Neural cell (in vitro differentiated cells): Measurements from ENCODE around the gene CLNK. TPM values are rescaled to one million over a fixed set of nuclear protein-coding genes. Genes with fewer than 3 reads are reported as not detected.

Experiments
- H2AFZ ChIP-seq: fragments of 200-600, 300-800 bp; sonication (generic), shearing (Covaris generic); 2 replicates; pipeline ENCODE4 v1.6.0; 2014; ENCODE audit warnings: low read depth, mild to moderate bottlenecking, antibody characterized with exemption, low read length, moderate library complexity
- H3F3A ChIP-seq: fragments of 200-600 bp; shearing (Covaris generic); 2 replicates; pipeline ENCODE4 v1.6.1; 2016; ENCODE audit warnings: mild to moderate bottlenecking, moderate library complexity, mixed read lengths, antibody characterized with exemption, low read length; ENCODE audit not compliant: insufficient read depth, poor library complexity, severe bottlenecking
- H3K27ac ChIP-seq: fragments of 200-600, 300-800 bp; sonication (generic), shearing (Covaris generic); 2 replicates; pipeline ENCODE4 v1.5.1; 2014; ENCODE audit warnings: mild to moderate bottlenecking, low read length, moderate library complexity
- H3K27me3 ChIP-seq: fragments of 300-800, 200-600 bp; sonication (generic), shearing (Covaris generic); 2 replicates; pipeline ENCODE4 v1.6.0; 2014; ENCODE audit warnings: mild to moderate bottlenecking, low read depth, low read length, moderate library complexity; ENCODE audit not compliant: insufficient read depth
- H3K36me3 ChIP-seq: fragments of 300-800, 200-600 bp; sonication (generic), shearing (Covaris generic); 2 replicates; pipeline ENCODE4 v1.5.1; 2014; ENCODE audit warnings: mild to moderate bottlenecking, antibody characterized with exemption, low read length, moderate library complexity; ENCODE audit not compliant: insufficient read depth
- H3K4me2 ChIP-seq: fragments of 300-800, 200-600 bp; sonication (generic), shearing (Covaris generic); 2 replicates; pipeline ENCODE4 v1.6.0; 2014; ENCODE audit warnings: mild to moderate bottlenecking, low read length
- H3K4me3 ChIP-seq: fragments of 300-800, 200-600 bp; sonication (generic), shearing (Covaris generic); 2 replicates; pipeline ENCODE4 v1.5.1; 2014; ENCODE audit warnings: mild to moderate bottlenecking, low read length, moderate library complexity
- H3K79me2 ChIP-seq: fragments of 200-600 bp; shearing (Covaris generic); replicated peaks from 2 replicates; pipeline ENCODE4 v1.6.0; 2014; ENCODE audit warnings: mild to moderate bottlenecking, low read length, moderate library complexity; ENCODE audit not compliant: insufficient read depth
- H3K9ac ChIP-seq: fragments of 300-800, 200-600 bp; sonication (generic), shearing (Covaris generic); 2 replicates; pipeline ENCODE4 v1.6.1; 2016; ENCODE audit warnings: mild to moderate bottlenecking, low read length, mixed read lengths
- H3K9me2 ChIP-seq: fragments of 200-600 bp; shearing (Covaris generic); 2 replicates; pipeline ENCODE4 v1.6.1; 2016; ENCODE audit warnings: mild to moderate bottlenecking, low read length, mixed read lengths; ENCODE audit not compliant: insufficient read depth
- H3K9me3 ChIP-seq: fragments of 200-600, 300-800 bp; sonication (generic), shearing (Covaris generic); 2 replicates; pipeline ENCODE4 v1.6.1; 2016; ENCODE audit warnings: mild to moderate bottlenecking, mixed run types, low read length, moderate library complexity, mixed read lengths
- H4K20me1 ChIP-seq: fragments of 200-600 bp; shearing (Covaris generic); 2 replicates; pipeline ENCODE4 v1.6.1; 2016; ENCODE audit warnings: mild to moderate bottlenecking, mixed run types; ENCODE audit not compliant: insufficient read depth
- CTCF ChIP-seq: fragments of 450-650 bp; IDR thresholded peaks from 2 replicates; pipeline ENCODE4 v1.5.1; 2014; ENCODE audit warnings: antibody characterized with exemption, mild to moderate bottlenecking, moderate library complexity; ENCODE audit not compliant: poor library complexity, severe bottlenecking
- EP300 ChIP-seq: fragments of 450-650 bp; conservative IDR thresholded peaks from 2 replicates; pipeline ENCODE4 v1.6.1; 2014; ENCODE audit warnings: antibody characterized with exemption, mild to moderate bottlenecking, moderate library complexity; ENCODE audit not compliant: poor library complexity, severe bottlenecking
- EZH2 ChIP-seq: fragments of 200-600, 300-800 bp; shearing (Covaris generic), sonication (generic); IDR thresholded peaks from 2 replicates; pipeline ENCODE4 v1.6.1; 2014; ENCODE audit warnings: antibody characterized with exemption, low read length, borderline replicate concordance, mild to moderate bottlenecking; ENCODE audit not compliant: insufficient read depth, poor library complexity, severe bottlenecking
- MXI1 ChIP-seq: fragments of 450-650 bp; conservative IDR thresholded peaks from 2 replicates; pipeline ENCODE4 v1.6.1; 2014; ENCODE audit warnings: antibody characterized with exemption, mild to moderate bottlenecking; ENCODE audit not compliant: poor library complexity, severe bottlenecking
- POLR2AphosphoS5 ChIP-seq: IDR thresholded peaks from 2 replicates; pipeline ENCODE4 v1.6.1; 2012
- RAD21 ChIP-seq: fragments of 450-650 bp; conservative IDR thresholded peaks from 2 replicates; pipeline ENCODE4 v1.6.1; 2014; ENCODE audit warnings: antibody characterized with exemption, mild to moderate bottlenecking, moderate library complexity
- REST ChIP-seq: IDR thresholded peaks from 2 replicates; pipeline ENCODE4 v1.6.1; 2012; ENCODE audit warnings: borderline replicate concordance
- SMC3 ChIP-seq: fragments of 450-650 bp; conservative IDR thresholded peaks from 2 replicates; pipeline ENCODE4 v1.6.1; 2014; ENCODE audit warnings: antibody characterized with exemption, mild to moderate bottlenecking, moderate library complexity; ENCODE audit not compliant: poor library complexity
- TAF1 ChIP-seq: IDR thresholded peaks from 2 replicates; pipeline ENCODE4 v1.6.1; 2012; ENCODE audit warnings: low read depth
- polyA plus RNA-seq: library from polyadenylated mRNA; depleted of rRNA; stranded (reverse); fragments of >200 nt; gene quantifications from 2 replicates; pipeline ENCODE4 v1.2.3, GENCODE V29; 2014

The CLNK gene
- polyA plus RNA-seq, 1 donor from 2014 or later: not detected

- Histone ChIP-seq H3K4me3 (no peak overlapping the region), H3K9me2 (no peaks in the 10 kb centered on the region), H3K27me3 (no peaks in the 10 kb centered on the region), H2AFZ (no peak overlapping the region), H3K9ac (no peak overlapping the region), H3K9me3 (peaks cover 33% of the 10 kb centered on the region), H3F3A (no peaks in the 10 kb centered on the region), H3K36me3 (peaks cover 35% of the 10 kb centered on the region), H4K20me1 (no peaks in the 10 kb centered on the region), H3K4me2 (no peak overlapping the region), H3K27ac (no peak overlapping the region), H3K79me2 (no peaks in the 10 kb centered on the region)
- no peak for TF ChIP-seq CTCF
These were observed 235.6 kb downstream of the CLNK start for GRCh38 chr4:10448991-10449390.

GRCh38 chr4:10442976-10443375 lies 241.6 kb downstream of the CLNK start:
- Histone ChIP-seq H3K4me2 (no peak overlapping the region), H3K4me3 (no peak overlapping the region), H3K9ac (no peak overlapping the region), H3F3A (no peaks in the 10 kb centered on the region), H3K9me2 (no peaks in the 10 kb centered on the region), H3K27ac (no peak overlapping the region), H3K79me2 (no peaks in the 10 kb centered on the region), H3K9me3 (peaks cover 22% of the 10 kb centered on the region), H3K36me3 (peaks cover 34% of the 10 kb centered on the region), H2AFZ (no peak overlapping the region), H3K27me3 (no peaks in the 10 kb centered on the region), H4K20me1 (no peaks in the 10 kb centered on the region)
- TF ChIP-seq SMC3 (no peak), POLR2AphosphoS5 (no peak)

- Histone ChIP-seq H3K27ac (no peak overlapping the region), H3K4me2 (no peak overlapping the region), H3K9me2 (no peaks in the 10 kb centered on the region), H4K20me1 (no peaks in the 10 kb centered on the region), H3K4me3 (no peak overlapping the region), H2AFZ (no peak overlapping the region), H3K9me3 (peaks cover 21% of the 10 kb centered on the region), H3K27me3 (no peaks in the 10 kb centered on the region), H3K79me2 (no peaks in the 10 kb centered on the region), H3F3A (no peaks in the 10 kb centered on the region), H3K9ac (no peak overlapping the region), H3K36me3 (peaks cover 34% of the 10 kb centered on the region)
- TF ChIP-seq MXI1: no peak
- TF ChIP-seq EP300: no peak
- no peak for TF ChIP-seq TAF1
- no peak for TF ChIP-seq RAD21
- no peak for TF ChIP-seq CTCF
- TF ChIP-seq SMC3: no peak
- TF ChIP-seq EZH2: no peak
- TF ChIP-seq REST: no peak
- TF ChIP-seq POLR2AphosphoS5: no peak
These were observed 243.1 kb downstream of the CLNK start for GRCh38 chr4:10441512-10441911.
